ENCODE measurements around the gene SPAG5. TPM values are rescaled to one million over a fixed set of nuclear protein-coding genes. Genes with fewer than 3 reads are reported as not detected.

SPAG5 gene
- total RNA-seq, 1 experiment from 2014 or later, result 86.6 TPM

DNA sequence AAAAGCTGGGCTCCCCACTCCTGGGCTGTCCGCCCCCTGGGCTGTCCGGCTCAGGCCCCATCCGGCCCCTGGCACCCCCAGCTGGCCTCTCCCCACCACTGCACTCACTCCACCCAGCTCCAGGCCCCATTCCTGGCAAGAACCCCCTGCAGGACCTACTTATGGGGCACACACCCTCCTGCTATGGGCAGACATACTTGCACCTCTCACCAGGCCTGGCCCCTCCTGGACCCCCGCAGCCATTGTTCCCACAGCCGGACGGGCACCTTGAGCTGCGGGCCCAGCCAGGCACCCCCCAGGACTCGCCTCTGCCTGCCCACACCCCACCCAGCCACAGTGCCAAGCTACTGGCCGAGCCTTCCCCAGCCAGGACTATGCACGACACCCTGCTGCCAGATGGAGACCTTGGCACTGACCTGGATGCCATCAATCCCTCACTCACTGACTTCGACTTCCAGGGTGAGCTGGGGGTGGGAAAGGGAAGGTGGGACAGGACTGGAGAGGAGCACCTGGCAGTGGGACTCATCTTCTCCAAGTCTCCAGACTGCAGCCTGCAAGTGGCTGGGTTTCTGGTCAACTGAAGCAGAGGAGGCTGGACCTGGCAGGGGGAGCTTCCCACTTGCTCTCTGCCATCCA lies 64.0 kb downstream of the SPAG5 start:
- no peak for DNase-seq
- H3K9me2 ChIP-seq (replicated peaks; ENCODE audit: low read length), result no peaks in the 10 kb centered on the region
- no peak overlapping the region for H3K27ac ChIP-seq (ENCODE audit: low read length)
- TF ChIP-seq EZH2 (IDR thresholded peaks at IDR 0.05; ENCODE audit: low read length, unreplicated experiment), result no peak
- TF ChIP-seq, protein P1, sequence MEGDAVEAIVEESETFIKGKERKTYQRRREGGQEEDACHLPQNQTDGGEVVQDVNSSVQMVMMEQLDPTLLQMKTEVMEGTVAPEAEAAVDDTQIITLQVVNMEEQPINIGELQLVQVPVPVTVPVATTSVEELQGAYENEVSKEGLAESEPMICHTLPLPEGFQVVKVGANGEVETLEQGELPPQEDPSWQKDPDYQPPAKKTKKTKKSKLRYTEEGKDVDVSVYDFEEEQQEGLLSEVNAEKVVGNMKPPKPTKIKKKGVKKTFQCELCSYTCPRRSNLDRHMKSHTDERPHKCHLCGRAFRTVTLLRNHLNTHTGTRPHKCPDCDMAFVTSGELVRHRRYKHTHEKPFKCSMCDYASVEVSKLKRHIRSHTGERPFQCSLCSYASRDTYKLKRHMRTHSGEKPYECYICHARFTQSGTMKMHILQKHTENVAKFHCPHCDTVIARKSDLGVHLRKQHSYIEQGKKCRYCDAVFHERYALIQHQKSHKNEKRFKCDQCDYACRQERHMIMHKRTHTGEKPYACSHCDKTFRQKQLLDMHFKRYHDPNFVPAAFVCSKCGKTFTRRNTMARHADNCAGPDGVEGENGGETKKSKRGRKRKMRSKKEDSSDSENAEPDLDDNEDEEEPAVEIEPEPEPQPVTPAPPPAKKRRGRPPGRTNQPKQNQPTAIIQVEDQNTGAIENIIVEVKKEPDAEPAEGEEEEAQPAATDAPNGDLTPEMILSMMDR (conservative IDR thresholded peaks at IDR 0.05; ENCODE audit: low read depth, low read length), result no peak
- no TSS peak for BruUV-seq (replicated peaks)
- H3K79me2 ChIP-seq (ENCODE audit: low read length), result no peaks in the 10 kb centered on the region
- intact Hi-C loops (cut with micrococcal nuclease), result no loop called here
- no peaks in the 10 kb centered on the region for H3K9me3 ChIP-seq (ENCODE audit: low read length)
- no peak for ATAC-seq
- no peak overlapping the region for H3K4me2 ChIP-seq (ENCODE audit: low read length)
- H3K9ac ChIP-seq (ENCODE audit: low read length), result no peak overlapping the region
- no peak overlapping the region for H3K4me3 ChIP-seq (ENCODE audit: low read length)
- CTCF ChIA-PET, result no interaction called here
- H4K20me1 ChIP-seq (ENCODE audit: low read length), result no peaks in the 10 kb centered on the region
- H3K27me3 ChIP-seq (ENCODE audit: low read length), result no peaks in the 10 kb centered on the region
- H3K4me1 ChIP-seq (ENCODE audit: insufficient read depth, low read length), result peaks cover 13% of the 10 kb centered on the region; the same call in 1 of the 2 replicates
- no peak overlapping the region for H2AFZ ChIP-seq (ENCODE audit: low read length)
- POLR2A ChIA-PET (ENCODE audit: unreplicated experiment), result no interaction called here
- H3F3A ChIP-seq (ENCODE audit: low read length, unreplicated experiment), result no peaks in the 10 kb centered on the region
- no peaks in the 10 kb centered on the region for H3K36me3 ChIP-seq (ENCODE audit: low read depth, low read length)

DNA sequence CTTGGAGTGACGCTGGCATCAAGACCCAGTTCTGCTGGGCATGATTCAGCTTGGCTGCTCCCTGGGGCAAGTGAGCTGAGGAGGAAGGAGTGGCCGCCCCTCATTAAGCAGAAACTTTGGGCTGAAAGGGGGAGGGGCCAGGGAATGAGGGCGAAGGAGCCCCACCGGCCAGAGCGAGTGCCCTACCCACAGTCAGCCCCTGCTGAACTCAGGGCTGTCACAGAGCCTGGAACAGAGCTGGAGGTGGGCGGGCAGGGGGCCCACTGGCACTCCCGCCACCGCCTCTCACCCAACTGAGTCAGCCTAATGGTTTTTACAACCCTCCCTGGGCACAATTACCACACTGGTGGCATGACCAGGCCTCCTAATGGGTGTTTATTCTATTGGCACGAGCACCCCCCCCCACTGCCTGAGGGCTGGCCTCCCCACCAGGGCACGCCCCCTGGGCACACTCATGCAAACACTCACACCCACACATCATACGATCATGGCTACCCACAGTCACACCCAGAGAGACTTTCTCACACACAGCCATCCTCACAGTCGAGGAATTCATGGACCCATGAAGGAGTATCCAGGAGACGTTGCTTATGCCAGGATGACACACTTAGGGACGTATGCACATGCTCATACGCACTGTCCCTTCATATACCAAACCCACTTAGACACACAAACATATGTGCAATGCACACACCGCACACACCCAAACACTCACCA lies 65.6 kb downstream of the SPAG5 start:
- no TSS peak for BruUV-seq (replicated peaks)

More for the DNA sequence above, 65.6 kb downstream of the SPAG5 start:
- ATAC-seq, result peak; percentile 36
- Histone ChIP-seq H3K4me2 (ENCODE audit: low read length) (no peak overlapping the region), H3K9ac (ENCODE audit: low read length) (no peak overlapping the region), H3K4me1 (ENCODE audit: insufficient read depth, low read length) (peaks cover 17% of the 10 kb centered on the region), H3K27ac (ENCODE audit: low read length) (peak overlapping the region; percentile 12; the same call in 1 of the 2 replicates), H2AFZ (ENCODE audit: low read length) (no peak overlapping the region), H3F3A (ENCODE audit: low read length, unreplicated experiment) (no peaks in the 10 kb centered on the region), H3K27me3 (ENCODE audit: low read length) (no peaks in the 10 kb centered on the region), H3K4me3 (ENCODE audit: low read length) (no peak overlapping the region), H3K9me2 (replicated peaks; ENCODE audit: low read length) (no peaks in the 10 kb centered on the region), H3K79me2 (ENCODE audit: low read length) (no peaks in the 10 kb centered on the region), H4K20me1 (ENCODE audit: low read length) (no peaks in the 10 kb centered on the region), H3K9me3 (ENCODE audit: low read length) (no peaks in the 10 kb centered on the region), H3K36me3 (ENCODE audit: low read depth, low read length) (no peaks in the 10 kb centered on the region)
- DNase-seq, result no peak
- CTCF ChIA-PET, result no interaction called here
- intact Hi-C loops (cut with micrococcal nuclease), result no loop called here
- TF ChIP-seq EZH2 (IDR thresholded peaks at IDR 0.05; ENCODE audit: low read length, unreplicated experiment) (no peak), EZH2phosphoT487 (IDR thresholded peaks at IDR 0.05; ENCODE audit: borderline replicate concordance, low read length) (no peak)
- TF ChIP-seq, protein P1 (conservative IDR thresholded peaks at IDR 0.05; ENCODE audit: low read depth, low read length), result no peak
- POLR2A ChIA-PET (ENCODE audit: unreplicated experiment), result no interaction called here

All from PC-3 (cell line).